Tibial artery (tissue), 4 donors: ENCODE results near the gene KCNMB1.

Source experiments
- DNase-seq, 2 donors: peaks; one replicate each; pipeline ENCODE4 v3.0.0-alpha.2; 2019
- H3K27ac ChIP-seq, 2 donors: fragments of 200-600 bp; sonication (generic) in 1 of 2; 1 replicate in 1 of 2; 2 replicates in 1 of 2; pipeline ENCODE4 v1.5.1; 2018 to 2019; ENCODE audit warnings: mild to moderate bottlenecking in 1 of 2
- H3K27me3 ChIP-seq, 2 donors: fragments of 200-600 bp; sonication (generic) in 1 of 2; one replicate each; pipeline versions ENCODE4 v1.5.1 to v1.6.0; 2016 to 2019
- H3K36me3 ChIP-seq, 3 donors: fragments of 200-600 bp; sonication (generic) in 2 of 3; one replicate each; pipeline ENCODE4 v1.5.1; 2016 to 2019; ENCODE audit warnings: mild to moderate bottlenecking in 2 of 3
- H3K4me1 ChIP-seq, 4 donors: fragments of 200-600 bp; sonication (generic) in 2 of 4; 1 replicate in 3 of 4; 2 replicates in 1 of 4; pipeline ENCODE4 v1.5.1; 2016 to 2019
- H3K4me3 ChIP-seq, 2 donors: fragments of 200-600 bp; sonication (generic) in 1 of 2; 1 replicate in 1 of 2; 2 replicates in 1 of 2; pipeline ENCODE4 v1.5.1; 2018 to 2019; ENCODE audit warnings: mild to moderate bottlenecking in 2 of 2
- H3K9me3 ChIP-seq, 3 donors: fragments of 200-600 bp; sonication (generic) in 1 of 3; one replicate each; pipeline ENCODE4 v1.5.1; 2016 to 2019
- intact Hi-C: fragments of 100-400 bp; cut with DNase I; formaldehyde crosslinking; loops from one replicate; pipeline ENCODE4 v1.15.0; 2023; ENCODE audit warnings: low total_unique reads
- TF ChIP-seq, protein P1 (sequence below), 2 experiments: fragments of 200-600 bp in 1 of 2; fragments of 450-650 bp in 1 of 2; IDR thresholded peaks; one replicate each; pipeline ENCODE4 v1.5.1; 2017 to 2019; ENCODE audit warnings: antibody characterized with exemption in 2 of 2, mild to moderate bottlenecking in 1 of 2, moderate library complexity in 1 of 2

Gene KCNMB1

DNA sequence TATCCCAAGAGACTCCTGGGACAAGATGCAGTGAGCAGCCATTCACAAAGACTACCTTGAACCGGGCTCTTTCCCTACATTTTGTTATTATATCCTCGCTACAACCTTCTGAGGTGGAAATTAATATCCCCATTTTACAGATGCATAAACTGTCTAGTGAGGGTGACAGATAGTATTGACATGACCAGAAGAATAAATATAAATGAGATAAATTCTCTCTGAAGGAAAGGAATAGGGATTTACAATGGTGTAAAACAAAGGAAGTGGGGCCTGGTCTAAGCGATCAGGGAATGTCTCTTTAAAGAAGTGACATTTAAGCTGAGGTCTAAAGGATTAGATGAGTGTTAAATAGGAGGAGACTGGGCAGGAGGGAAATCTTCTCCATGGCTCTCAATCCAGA, 43.5 kb upstream of the KCNMB1 start:
- Histone ChIP-seq H3K9me3 (peaks cover 0 to 9% (median 7%) of the 10 kb centered on the region in 3 donors), H3K4me3 (no peak overlapping the region), H3K4me1 (peaks cover 0 to 7% (median 0%) of the 10 kb centered on the region in 4 donors), H3K36me3 (no peaks in the 10 kb centered on the region), H3K27ac (no peak overlapping the region), H3K27me3 (peaks cover 0 to 38% of the 10 kb centered on the region in 2 donors)
- TF ChIP-seq, protein P1, sequence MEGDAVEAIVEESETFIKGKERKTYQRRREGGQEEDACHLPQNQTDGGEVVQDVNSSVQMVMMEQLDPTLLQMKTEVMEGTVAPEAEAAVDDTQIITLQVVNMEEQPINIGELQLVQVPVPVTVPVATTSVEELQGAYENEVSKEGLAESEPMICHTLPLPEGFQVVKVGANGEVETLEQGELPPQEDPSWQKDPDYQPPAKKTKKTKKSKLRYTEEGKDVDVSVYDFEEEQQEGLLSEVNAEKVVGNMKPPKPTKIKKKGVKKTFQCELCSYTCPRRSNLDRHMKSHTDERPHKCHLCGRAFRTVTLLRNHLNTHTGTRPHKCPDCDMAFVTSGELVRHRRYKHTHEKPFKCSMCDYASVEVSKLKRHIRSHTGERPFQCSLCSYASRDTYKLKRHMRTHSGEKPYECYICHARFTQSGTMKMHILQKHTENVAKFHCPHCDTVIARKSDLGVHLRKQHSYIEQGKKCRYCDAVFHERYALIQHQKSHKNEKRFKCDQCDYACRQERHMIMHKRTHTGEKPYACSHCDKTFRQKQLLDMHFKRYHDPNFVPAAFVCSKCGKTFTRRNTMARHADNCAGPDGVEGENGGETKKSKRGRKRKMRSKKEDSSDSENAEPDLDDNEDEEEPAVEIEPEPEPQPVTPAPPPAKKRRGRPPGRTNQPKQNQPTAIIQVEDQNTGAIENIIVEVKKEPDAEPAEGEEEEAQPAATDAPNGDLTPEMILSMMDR (IDR thresholded peaks at IDR 0.05): no peak
- intact Hi-C loops: no loop called here
- DNase-seq: no peak

DNA sequence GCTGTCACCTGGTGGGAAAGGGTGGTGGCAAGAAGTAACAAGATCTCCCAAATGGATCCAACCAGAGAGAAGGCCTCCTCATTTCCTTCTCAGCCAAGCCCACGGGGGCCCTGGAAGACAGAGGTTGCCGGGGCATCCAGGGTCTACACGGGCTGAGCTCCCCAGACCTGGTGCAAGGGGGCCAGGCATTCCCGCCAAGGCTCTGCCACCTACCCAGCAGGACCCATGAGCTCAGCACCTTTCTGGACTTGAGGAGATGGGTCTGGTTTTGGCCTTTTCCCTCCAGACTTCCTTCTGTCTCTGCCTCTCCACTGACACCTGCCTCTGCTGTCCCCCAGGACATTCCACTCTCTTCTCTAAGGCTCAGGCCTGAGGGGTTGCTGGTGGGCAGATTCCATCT, 42.4 kb upstream of the KCNMB1 start:
- peaks cover 0 to 49% of the 10 kb centered on the region in 2 donors for H3K27me3 ChIP-seq
- H3K36me3 ChIP-seq: no peaks in the 10 kb centered on the region
- no peak overlapping the region for H3K27ac ChIP-seq
- peak in 1 of 2 donors; percentile 15 for DNase-seq
- H3K4me1 ChIP-seq: peaks cover 0 to 7% (median 0%) of the 10 kb centered on the region in 4 donors
- peaks cover 0 to 9% (median 7%) of the 10 kb centered on the region in 3 donors for H3K9me3 ChIP-seq
- intact Hi-C loops: no loop called here
- TF ChIP-seq, protein P1 (IDR thresholded peaks at IDR 0.05): no peak
- no peak overlapping the region for H3K4me3 ChIP-seq

DNA sequence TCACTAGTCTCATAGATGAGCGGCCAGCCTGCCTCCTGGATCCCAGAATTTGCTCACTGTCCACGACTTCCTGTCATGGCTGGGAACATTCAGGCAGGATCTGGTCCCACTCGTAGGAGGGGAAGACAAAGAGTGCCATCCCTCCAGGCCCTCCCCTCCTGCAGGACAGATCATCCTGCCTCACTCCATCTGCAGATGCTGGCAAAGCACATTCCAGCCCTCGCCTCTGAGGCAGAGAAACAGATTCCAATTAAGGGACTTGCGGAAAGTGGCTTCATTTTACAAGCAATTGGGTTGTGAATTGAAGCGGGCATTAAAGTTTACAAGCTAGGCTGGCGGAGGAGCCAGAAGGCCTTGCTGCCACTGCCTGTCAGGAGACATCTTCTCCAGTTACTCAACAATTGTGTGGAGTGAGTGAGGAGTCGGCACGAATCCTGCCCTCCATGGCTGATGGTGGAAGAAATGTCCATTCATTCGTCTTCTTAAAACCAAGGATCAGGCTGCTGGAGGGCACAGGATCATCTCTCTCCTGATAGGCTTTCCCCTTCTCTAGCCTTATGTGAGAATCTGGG, 41.8 kb upstream of the KCNMB1 start:
- no peak for DNase-seq
- Histone ChIP-seq H3K4me3 (no peak overlapping the region), H3K27me3 (peaks cover 0 to 53% of the 10 kb centered on the region in 2 donors), H3K9me3 (peaks cover 0 to 9% (median 7%) of the 10 kb centered on the region in 3 donors), H3K27ac (no peak overlapping the region), H3K4me1 (peaks cover 0 to 7% (median 0%) of the 10 kb centered on the region in 4 donors), H3K36me3 (no peaks in the 10 kb centered on the region)
- intact Hi-C loops: no loop called here
- TF ChIP-seq, protein P1 (IDR thresholded peaks at IDR 0.05): no peak

DNA sequence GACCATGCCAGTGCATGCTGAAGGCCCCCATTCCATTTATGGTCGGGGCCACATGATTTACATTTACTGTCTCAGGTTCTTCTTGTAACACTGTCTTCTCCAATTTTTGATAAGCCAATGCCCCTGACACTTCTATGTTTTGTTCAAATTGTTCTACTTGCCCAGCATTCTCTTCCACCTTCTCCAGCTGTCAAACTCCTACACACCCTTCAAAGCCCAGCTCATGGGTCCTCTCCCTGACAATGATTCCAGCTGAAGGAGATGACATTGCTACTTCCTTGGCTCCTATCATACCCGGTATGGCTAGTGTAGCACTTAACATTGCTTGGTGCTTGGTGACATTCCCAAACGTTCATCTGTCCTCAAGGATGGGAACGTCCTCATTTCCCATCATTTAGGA, 41.1 kb upstream of the KCNMB1 start:
- intact Hi-C loops: no loop called here
- no peak for DNase-seq
- TF ChIP-seq, protein P1 (IDR thresholded peaks at IDR 0.05): no peak

DNA sequence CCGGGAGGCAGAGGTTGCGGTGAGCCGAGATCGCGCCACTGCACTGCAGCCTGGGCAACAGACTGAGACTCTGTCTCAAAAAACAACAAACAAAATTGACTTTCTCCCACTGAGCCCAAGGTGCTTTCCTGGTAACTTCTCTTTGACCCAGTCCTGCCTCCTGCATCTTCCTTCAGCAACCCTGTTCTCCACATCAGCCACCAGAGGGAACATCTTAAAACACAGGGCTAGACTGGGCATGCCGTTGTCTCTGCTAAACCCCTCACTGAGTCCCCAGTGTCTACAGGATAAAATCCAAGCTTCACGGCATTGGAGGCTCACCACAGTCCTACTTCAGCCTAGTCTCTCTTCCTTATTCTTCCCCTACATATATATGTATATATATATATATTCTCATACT, 39.8 kb upstream of the KCNMB1 start:
- peak in 1 of 2 donors; percentile 10 for DNase-seq
- Histone ChIP-seq H3K9me3 (peaks cover 0 to 9% (median 7%) of the 10 kb centered on the region in 3 donors), H3K36me3 (no peaks in the 10 kb centered on the region), H3K4me1 (no peaks in the 10 kb centered on the region), H3K27ac (no peak overlapping the region), H3K27me3 (peaks cover 0 to 52% of the 10 kb centered on the region in 2 donors), H3K4me3 (no peak overlapping the region)
- TF ChIP-seq, protein P1 (IDR thresholded peaks at IDR 0.05): peak in 1 of 2 experiments; percentile 10
- intact Hi-C loops: no loop called here

More for the DNA sequence above, 41.1 kb upstream of the KCNMB1 start:
- Histone ChIP-seq H3K27ac (no peak overlapping the region), H3K27me3 (peaks cover 0 to 53% of the 10 kb centered on the region in 2 donors), H3K36me3 (no peaks in the 10 kb centered on the region), H3K4me3 (no peak overlapping the region), H3K4me1 (peaks cover 0 to 6% (median 0%) of the 10 kb centered on the region in 4 donors), H3K9me3 (peaks cover 0 to 9% (median 7%) of the 10 kb centered on the region in 3 donors)
